ENCODE measurements around the gene P4HB.

DNA sequence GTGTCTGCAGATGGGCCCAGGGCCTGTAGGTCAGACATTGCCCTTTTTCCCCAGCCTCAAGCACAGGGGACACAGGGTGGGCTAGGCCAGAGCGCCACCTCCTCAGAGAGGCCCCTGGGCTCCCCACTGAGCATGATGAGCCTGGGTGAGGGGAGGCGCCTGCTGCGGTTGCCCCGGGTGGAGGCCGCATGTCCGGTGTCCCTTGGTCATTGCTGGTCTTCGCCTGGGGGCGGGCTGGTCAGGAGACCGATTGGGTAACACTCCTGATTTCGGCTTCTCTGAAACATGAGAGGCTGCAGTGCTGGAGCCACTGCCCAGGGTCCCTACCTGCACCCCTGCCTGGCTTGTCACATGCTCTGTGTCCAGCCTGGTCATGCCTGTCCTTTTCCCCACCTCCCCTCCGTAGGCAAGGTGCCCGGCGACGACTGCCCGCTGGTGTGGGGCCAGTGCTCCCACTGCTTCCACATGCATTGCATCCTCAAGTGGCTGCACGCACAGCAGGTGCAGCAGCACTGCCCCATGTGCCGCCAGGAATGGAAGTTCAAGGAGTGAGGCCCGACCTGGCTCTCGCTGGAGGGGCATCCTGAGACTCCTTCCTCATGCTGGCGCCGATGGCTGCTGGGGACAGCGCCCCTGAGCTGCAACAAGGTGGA, 39.3 kb upstream of the P4HB start:
- TF ChIP-seq, protein P1, sequence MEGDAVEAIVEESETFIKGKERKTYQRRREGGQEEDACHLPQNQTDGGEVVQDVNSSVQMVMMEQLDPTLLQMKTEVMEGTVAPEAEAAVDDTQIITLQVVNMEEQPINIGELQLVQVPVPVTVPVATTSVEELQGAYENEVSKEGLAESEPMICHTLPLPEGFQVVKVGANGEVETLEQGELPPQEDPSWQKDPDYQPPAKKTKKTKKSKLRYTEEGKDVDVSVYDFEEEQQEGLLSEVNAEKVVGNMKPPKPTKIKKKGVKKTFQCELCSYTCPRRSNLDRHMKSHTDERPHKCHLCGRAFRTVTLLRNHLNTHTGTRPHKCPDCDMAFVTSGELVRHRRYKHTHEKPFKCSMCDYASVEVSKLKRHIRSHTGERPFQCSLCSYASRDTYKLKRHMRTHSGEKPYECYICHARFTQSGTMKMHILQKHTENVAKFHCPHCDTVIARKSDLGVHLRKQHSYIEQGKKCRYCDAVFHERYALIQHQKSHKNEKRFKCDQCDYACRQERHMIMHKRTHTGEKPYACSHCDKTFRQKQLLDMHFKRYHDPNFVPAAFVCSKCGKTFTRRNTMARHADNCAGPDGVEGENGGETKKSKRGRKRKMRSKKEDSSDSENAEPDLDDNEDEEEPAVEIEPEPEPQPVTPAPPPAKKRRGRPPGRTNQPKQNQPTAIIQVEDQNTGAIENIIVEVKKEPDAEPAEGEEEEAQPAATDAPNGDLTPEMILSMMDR (IDR thresholded peaks at IDR 0.05) = no peak
- no peak for TF ChIP-seq POLR2A (IDR thresholded peaks at IDR 0.05)

All from lower leg skin (tissue), 3 donors.